Measurements from ENCODE around the gene SLC44A5.
"Not testable (repeated sequence)": the region's sequence is repeated elsewhere in the genome, so short reads cannot be mapped to it uniquely, and the experiment has no call there.

SLC44A5 gene

DNA sequence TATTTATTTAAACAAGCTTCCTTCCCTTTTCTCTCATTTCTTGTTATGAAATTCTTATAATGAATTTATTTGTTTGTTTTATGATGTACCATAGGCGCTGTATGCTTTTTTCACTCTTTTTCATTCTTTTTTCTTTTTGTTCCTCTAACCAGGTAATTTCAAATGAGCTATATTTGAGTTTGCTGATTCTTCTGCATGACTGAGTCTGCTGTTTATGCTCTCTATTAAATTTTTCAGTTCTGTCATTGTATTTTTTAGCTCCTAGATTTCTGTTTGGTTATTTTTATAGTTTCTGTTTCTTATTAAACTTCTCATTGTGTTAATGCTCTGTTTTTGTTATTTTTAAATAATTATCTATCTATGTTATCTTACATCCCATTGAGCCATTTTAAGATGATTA lies 244.3 kb downstream of the SLC44A5 start:
- no peak for DNase-seq (ENCODE audit: low spot score)

GRCh38 chr1:75361260-75361659 lies 249.7 kb downstream of the SLC44A5 start:
- DNase-seq (ENCODE audit: low spot score): no peak

DNA sequence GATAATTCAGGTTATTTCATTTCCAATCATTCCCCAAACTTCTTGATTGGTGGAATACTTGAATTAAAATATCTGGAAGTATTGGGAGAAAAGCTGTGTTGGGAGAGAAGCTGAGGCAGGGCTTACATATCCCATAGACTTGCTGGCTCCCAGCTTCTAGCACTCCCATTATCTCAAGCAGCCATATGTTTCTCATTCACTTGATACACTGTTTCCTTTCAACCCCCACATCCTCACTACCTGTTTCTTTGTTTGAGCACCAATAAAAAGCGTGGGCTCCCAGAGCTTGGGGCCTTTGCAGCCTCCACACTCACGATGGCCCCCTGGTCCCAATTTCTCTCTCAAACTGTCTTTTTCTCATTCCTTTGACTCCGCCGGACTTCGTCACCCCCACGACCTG lies 256.6 kb downstream of the SLC44A5 start:
- DNase-seq (ENCODE audit: low spot score): not testable (repeated sequence)

- no peak for DNase-seq (ENCODE audit: low spot score)
Measured at GRCh38 chr1:75353051-75353450, 257.9 kb downstream of the SLC44A5 start.

GRCh38 chr1:75345538-75346292 lies 265.2 kb downstream of the SLC44A5 start:
- DNase-seq (ENCODE audit: low spot score): no peak

- no peak for DNase-seq (ENCODE audit: low spot score)
Measured at GRCh38 chr1:75342786-75343185, 268.1 kb downstream of the SLC44A5 start.

GRCh38 chr1:75341537-75341936 lies 269.4 kb downstream of the SLC44A5 start:
- DNase-seq (ENCODE audit: low spot score): no peak

GRCh38 chr1:75338616-75339483 lies 272.1 kb downstream of the SLC44A5 start:
- DNase-seq (ENCODE audit: low spot score): no peak

- DNase-seq (ENCODE audit: low spot score): no peak
Measured at GRCh38 chr1:75334876-75335389, 276.0 kb downstream of the SLC44A5 start.

DNA sequence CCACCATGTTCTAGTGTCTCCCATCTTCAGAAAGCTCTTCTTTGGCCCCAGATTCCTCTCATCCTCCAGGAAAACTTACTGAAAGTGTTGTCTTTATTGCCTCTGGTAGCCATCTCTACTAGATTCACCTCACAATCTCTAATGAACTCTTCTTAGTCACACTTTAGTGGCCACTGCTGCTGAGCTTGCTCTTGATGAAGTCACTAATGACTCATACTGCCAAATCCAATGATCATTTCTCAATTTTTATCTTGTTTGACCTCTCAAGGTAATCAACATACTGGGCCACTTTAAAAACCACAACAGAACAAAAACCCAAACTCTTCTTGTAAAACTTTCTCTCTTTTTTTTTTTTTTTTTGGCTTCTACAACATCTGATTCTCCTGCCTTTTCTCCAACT lies 280.3 kb downstream of the SLC44A5 start:
- no peak for DNase-seq (ENCODE audit: low spot score)

DNA sequence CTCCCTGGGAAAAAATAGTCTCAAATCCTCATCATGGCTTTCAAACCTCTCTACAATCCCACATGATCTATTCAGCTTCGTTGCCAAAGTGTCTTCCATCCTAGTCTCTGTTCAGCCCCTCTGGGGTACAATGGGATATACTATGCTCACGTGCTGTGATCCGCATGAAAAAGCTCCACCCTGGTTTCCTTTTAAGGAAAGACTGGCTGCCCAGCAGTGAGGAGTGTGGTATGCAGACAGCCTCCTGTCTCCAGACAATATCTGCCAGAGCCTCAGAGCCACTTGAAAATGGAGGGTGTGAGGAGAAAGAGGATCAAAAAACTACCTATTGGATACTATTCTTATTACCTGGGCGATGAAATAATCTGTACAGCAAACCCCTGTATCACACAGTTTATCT lies 282.2 kb downstream of the SLC44A5 start:
- no peak for DNase-seq (ENCODE audit: low spot score)

DNA sequence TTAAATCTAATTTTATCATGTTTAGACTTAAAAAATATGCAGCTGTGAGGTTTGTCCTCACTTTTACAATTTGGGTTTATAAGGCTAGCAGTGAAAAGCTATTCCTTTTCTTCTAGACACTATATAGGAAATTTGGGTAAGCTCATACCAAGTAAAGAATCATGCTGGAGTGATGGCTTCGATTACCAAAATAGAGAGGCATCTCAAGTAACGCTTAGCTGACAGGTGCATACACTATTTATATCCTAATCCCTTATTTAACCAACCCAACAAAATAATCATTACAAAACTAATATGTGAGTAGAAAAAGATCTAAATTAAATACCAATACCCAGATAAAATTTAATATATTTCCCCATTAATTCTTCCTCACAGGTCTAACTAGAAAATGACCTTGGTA lies 283.5 kb downstream of the SLC44A5 start:
- DNase-seq (ENCODE audit: low spot score): no peak

DNA sequence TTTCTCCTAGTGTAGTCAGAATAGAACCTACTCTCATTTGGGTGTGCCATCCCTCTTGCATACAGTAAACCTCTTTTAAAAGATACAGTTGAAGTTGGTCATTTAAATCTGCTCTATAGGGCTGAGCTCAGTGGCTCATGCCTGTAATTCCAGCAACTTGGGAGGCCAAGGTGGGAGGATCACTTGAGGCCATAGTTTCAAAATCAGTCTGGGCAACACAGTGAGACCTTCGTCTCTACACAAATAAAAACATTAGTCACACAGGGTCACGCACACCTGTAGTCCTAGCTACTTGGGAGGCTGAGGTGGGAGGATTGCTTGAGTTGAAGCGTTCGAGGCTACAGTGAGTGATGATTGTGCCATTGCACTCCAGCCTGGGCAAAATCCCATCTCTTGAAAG lies 292.9 kb downstream of the SLC44A5 start:
- DNase-seq (ENCODE audit: low spot score): no peak

- DNase-seq (ENCODE audit: low spot score): no peak
Measured at GRCh38 chr1:75316230-75316629, 294.7 kb downstream of the SLC44A5 start.

DNA sequence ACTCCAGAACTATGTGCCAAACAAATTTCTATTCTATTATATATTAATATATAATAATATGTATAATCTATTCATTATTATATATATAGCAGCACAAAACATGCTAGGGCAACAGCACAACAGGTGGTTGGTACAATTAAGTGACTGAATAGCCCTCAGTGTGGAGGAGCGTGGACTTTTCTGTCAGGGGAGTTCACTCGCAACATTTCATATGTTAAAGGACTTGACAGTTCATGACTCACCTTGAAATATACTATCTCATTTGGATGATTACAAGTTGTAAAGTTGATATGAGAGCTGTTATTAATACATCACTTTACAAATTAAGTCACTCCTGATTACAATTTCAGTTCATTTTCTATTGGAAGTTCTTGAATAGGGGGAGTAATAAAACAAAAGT lies 298.3 kb downstream of the SLC44A5 start:
- no peak for DNase-seq (ENCODE audit: low spot score)

DNA sequence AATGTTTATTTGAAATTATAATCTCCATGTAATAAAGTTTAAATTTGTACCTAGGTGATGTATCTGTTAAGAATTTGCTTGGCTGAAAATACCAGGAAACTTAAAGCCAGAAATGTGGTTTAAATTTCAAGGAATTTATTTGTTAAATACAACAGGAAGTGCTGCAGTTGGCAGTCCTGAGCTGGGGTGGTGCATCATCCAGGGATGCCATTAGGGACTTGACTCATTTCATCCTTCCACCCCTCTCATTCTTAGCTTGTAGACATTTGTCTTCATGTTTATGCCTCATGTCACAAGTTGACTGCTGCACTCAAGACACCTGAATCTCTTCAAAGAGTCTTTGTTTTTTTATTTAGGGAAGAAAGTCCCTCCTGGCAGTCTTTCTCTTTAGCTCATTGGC lies 300.8 kb downstream of the SLC44A5 start:
- no peak for DNase-seq (ENCODE audit: low spot score)

DNA sequence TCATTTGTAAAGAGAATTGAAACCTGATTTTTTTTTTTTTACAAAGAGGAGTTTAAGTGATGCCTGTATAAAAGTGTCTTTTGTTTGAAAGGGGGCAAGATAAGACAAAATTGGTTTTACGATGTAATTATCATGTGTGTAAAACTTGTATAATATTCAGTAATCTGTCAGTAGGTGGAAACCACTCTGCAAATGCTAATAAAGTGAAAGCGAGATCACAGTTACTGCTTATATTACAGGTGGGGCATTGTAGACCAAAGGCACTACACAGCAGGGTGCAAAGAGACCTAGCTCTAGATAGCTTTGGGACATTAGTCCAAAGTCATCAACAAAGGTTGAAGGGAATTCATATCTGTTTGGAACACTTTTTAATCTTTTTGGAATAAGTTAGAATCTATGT lies 302.5 kb downstream of the SLC44A5 start:
- DNase-seq (ENCODE audit: low spot score): no peak

DNA sequence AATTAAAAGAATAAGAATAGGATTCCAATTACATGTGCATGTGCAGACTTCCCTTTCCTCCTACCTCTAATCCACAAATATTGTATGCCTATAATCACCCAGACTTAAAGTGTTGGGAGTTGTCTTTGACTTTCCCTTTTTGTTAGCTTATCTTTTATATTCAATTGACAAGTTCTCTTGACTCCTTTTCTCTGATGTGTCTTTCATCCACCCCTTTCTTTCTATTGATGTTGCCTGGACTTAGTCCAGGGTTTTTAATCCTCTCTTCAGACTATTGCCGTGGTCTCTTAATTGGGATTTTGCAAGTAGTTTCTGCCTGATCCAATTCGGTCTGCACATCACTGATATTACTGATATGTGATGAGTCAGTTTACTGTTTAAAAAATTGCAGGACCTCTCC lies 305.9 kb downstream of the SLC44A5 start:
- no peak for DNase-seq (ENCODE audit: low spot score)

- DNase-seq (ENCODE audit: low spot score): no peak
Measured at GRCh38 chr1:75293270-75293669, 317.6 kb downstream of the SLC44A5 start.

- no peak for DNase-seq (ENCODE audit: low spot score)
Measured at GRCh38 chr1:75292013-75292412, 318.9 kb downstream of the SLC44A5 start.

GRCh38 chr1:75276385-75276784 lies 334.5 kb downstream of the SLC44A5 start:
- DNase-seq (ENCODE audit: low spot score): no peak

DNA sequence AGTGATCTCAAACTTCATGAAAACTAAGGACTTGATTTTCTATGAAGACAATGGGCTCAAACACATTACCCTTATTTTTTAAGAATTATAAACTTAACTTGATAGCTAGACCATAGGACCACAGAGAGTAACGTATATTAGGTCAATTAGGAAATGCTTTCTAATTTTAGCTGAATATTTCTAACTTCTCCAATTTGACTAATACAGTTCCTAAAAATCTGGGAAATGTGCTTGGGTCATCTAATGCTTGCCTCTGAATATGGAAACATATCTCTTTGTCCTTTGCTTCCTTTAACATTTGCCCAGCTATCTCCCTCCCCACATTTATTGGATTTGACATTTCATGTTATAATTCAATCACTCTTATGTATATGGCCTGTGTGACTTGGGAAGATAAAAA lies 335.3 kb downstream of the SLC44A5 start:
- DNase-seq (ENCODE audit: low spot score): no peak

DNA sequence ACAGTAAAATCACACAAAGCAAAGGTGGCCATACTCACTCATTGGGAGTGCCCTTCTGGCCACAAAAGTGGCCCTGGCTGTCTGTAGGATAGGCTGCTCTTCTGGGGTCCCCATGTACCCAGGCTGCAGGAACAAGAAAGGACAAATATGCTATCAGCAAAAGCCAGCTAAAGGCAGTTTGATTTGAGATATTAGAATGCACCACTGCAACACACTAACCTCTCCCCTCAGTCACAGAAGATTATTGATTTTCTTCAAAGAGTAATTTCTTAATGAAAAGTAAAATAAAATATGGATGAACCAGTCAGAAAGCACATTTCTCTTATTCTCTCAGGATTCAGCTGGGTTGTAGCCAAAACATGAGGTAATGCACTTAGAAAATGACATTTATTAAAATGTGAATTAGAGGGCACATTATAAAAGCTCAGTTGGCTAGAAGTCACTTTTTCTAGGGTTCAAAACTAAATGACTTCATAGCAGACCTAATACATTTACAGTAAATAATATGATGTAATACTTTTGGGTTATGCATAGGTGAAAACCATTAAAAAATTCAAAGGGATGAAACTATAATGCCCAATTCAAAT lies 335.9 kb downstream of the SLC44A5 start:
- DNase-seq (ENCODE audit: low spot score): no peak
